DND-41 (cell line): ENCODE measurements around the gene CBLN4.

Experiments
- EZH2 ChIP-seq: IDR thresholded peaks from 3 replicates; pipeline ENCODE4 v1.6.1; 2012; ENCODE audit warnings: borderline replicate concordance, low read depth, mild to moderate bottlenecking, moderate library complexity, low read length, inconsistent platforms; ENCODE audit not compliant: severe bottlenecking
- TF ChIP-seq, protein P1 (sequence below): IDR thresholded peaks from 2 replicates; pipeline ENCODE4 v1.5.1; 2012; ENCODE audit warnings: borderline replicate concordance, low read length, moderate library complexity, mild to moderate bottlenecking; ENCODE audit not compliant: poor library complexity, severe bottlenecking; ENCODE audit errors: extremely low read depth

DNA sequence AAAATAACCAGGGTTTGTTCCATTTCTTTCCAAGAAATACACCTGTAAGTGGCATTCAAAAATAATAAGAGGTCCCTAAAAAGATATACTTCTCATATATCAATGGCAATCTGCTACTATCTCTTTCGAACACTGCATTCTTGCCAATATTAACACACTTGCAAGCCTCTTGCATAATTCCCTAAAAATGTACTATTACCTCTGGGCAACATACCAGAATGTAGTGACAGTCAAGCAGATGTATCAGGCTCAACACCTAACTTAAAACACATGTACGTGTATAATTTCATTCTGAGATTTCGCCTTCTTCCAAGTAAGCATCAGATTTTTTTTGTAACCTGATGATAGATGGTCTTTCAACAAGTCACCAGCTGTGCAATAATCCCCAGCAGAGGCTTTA lies 3.4 kb downstream of the CBLN4 start:
- TF ChIP-seq, protein P1, sequence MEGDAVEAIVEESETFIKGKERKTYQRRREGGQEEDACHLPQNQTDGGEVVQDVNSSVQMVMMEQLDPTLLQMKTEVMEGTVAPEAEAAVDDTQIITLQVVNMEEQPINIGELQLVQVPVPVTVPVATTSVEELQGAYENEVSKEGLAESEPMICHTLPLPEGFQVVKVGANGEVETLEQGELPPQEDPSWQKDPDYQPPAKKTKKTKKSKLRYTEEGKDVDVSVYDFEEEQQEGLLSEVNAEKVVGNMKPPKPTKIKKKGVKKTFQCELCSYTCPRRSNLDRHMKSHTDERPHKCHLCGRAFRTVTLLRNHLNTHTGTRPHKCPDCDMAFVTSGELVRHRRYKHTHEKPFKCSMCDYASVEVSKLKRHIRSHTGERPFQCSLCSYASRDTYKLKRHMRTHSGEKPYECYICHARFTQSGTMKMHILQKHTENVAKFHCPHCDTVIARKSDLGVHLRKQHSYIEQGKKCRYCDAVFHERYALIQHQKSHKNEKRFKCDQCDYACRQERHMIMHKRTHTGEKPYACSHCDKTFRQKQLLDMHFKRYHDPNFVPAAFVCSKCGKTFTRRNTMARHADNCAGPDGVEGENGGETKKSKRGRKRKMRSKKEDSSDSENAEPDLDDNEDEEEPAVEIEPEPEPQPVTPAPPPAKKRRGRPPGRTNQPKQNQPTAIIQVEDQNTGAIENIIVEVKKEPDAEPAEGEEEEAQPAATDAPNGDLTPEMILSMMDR = no peak
- no peak for TF ChIP-seq EZH2
